C4-2B (cell line): ENCODE data around the gene PDXP.
A peak's percentile ranks its signal among the peaks of the same experiment; 100 is the strongest.

Experiments used
- H3K27ac ChIP-seq: fragments of 450-650 bp; 2 replicates; pipeline ENCODE4 v1.5.1; 2017
- ZFX ChIP-seq: fragments of 450-650 bp; IDR thresholded peaks from 2 replicates; pipeline ENCODE4 v1.6.1; 2017
- TF ChIP-seq, protein P1 (sequence below): fragments of 450-650 bp; conservative IDR thresholded peaks from 2 replicates; pipeline ENCODE4 v1.5.1; 2017; ENCODE audit warnings: mild to moderate bottlenecking

PDXP gene

DNA sequence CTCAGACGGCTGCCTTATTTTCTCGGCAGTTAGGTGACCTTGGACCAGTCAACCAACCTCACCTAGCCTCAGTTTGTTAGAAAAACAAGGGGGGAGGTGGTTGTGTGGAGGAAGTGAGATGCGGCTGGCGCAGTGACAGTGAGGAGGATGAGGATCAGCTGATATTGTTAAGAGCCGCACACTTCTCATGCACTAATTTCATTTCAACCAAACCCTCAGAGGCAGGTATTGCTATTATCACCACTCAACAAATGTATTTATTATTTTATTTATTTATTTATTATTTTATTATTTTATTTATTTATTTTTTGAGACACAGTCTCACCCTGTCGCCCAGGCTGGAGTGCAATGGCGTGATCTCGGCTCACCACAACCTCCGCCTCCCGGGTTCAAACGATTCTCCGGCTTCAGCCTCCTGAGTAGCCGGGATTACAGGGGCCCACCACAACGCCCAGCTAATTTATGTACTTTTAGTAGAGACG, 19.0 kb downstream of the PDXP start:
- no peak for TF ChIP-seq ZFX
- TF ChIP-seq, protein P1, sequence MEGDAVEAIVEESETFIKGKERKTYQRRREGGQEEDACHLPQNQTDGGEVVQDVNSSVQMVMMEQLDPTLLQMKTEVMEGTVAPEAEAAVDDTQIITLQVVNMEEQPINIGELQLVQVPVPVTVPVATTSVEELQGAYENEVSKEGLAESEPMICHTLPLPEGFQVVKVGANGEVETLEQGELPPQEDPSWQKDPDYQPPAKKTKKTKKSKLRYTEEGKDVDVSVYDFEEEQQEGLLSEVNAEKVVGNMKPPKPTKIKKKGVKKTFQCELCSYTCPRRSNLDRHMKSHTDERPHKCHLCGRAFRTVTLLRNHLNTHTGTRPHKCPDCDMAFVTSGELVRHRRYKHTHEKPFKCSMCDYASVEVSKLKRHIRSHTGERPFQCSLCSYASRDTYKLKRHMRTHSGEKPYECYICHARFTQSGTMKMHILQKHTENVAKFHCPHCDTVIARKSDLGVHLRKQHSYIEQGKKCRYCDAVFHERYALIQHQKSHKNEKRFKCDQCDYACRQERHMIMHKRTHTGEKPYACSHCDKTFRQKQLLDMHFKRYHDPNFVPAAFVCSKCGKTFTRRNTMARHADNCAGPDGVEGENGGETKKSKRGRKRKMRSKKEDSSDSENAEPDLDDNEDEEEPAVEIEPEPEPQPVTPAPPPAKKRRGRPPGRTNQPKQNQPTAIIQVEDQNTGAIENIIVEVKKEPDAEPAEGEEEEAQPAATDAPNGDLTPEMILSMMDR, result no peak
- no peak overlapping the region for H3K27ac ChIP-seq

DNA sequence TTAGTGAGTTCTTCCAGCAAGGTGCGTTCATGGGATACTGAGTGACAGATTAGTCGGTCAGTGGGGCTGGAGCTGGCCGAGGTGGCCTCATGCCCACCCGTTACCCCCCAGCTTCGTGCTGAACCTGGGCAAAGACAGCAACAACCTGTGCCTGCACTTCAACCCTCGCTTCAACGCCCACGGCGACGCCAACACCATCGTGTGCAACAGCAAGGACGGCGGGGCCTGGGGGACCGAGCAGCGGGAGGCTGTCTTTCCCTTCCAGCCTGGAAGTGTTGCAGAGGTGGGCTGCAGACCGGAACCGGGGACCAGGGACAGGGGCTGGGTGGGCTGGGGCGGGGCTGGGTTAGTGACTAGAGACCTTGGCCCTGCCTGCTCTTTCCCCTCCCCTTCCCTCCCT, 19.8 kb downstream of the PDXP start:
- TF ChIP-seq ZFX, result no peak
- TF ChIP-seq, protein P1, result no peak
- H3K27ac ChIP-seq, result no peak overlapping the region

- no peak for TF ChIP-seq ZFX
- TF ChIP-seq, protein P1, result no peak
- H3K27ac ChIP-seq, result no peak overlapping the region
Measured at GRCh38 chr22:37679670-37680069, 21.1 kb downstream of the PDXP start.

- no peak for TF ChIP-seq ZFX
- TF ChIP-seq, protein P1, result no peak
- H3K27ac ChIP-seq, result no peak overlapping the region
Measured at GRCh38 chr22:37680191-37680851, 21.8 kb downstream of the PDXP start.

GRCh38 chr22:37681001-37681424, 22.5 kb downstream of the PDXP start:
- TF ChIP-seq, protein P1, result no peak
- no peak for TF ChIP-seq ZFX
- no peak overlapping the region for H3K27ac ChIP-seq

- TF ChIP-seq, protein P1, result peak; percentile 92
- no peak for TF ChIP-seq ZFX
- no peak overlapping the region for H3K27ac ChIP-seq
Measured at GRCh38 chr22:37681556-37682049, 23.1 kb downstream of the PDXP start.

GRCh38 chr22:37684803-37685615, 26.5 kb downstream of the PDXP start:
- H3K27ac ChIP-seq, result no peak overlapping the region
- TF ChIP-seq, protein P1, result no peak
- TF ChIP-seq ZFX, result no peak
